WTC11 (cell line): ENCODE data around the gene ENDOV. TPM values are rescaled to one million over a fixed set of nuclear protein-coding genes. Genes with fewer than 3 reads are reported as not detected.

Source experiments
- ATAC-seq: fragments of 200-7000 bp; cut with Tn5 transposase; 2 replicates; pipeline ENCODE4 v1.10.0; 2021; ENCODE audit warnings: mild to moderate bottlenecking, moderate library complexity
- CTCF ChIA-PET: fragments of 300-600 bp; sonication (Branson Sonifier 250); formaldehyde crosslinking; loops from one replicate; lab custom pipeline; 2021; ENCODE audit warnings: antibody characterized with exemption; lab: Charles Lee
- POLR2A ChIA-PET: fragments of 350-600 bp; sonication (Branson Sonifier 250); formaldehyde crosslinking; loops from one replicate; lab custom pipeline; 2021; ENCODE audit warnings: antibody characterized with exemption; lab: Charles Lee
- DNase-seq: peaks from one replicate; pipeline ENCODE4 v3.0.0; 2021; ENCODE audit warnings: low spot score
- H3K27ac Mint-ChIP-seq: 2 replicates; pipeline ENCODE4 v1.8.0; 2021; ENCODE audit warnings: mixed read lengths
- H3K27me3 Mint-ChIP-seq: 2 replicates; pipeline ENCODE4 v1.8.0; 2021; ENCODE audit warnings: low read depth, mild to moderate bottlenecking, moderate library complexity, mixed read lengths
- H3K36me3 Mint-ChIP-seq: 2 replicates; pipeline ENCODE4 v1.8.0; 2021; ENCODE audit warnings: mixed read lengths
- H3K4me1 Mint-ChIP-seq: 2 replicates; pipeline ENCODE4 v1.8.0; 2022; ENCODE audit warnings: mixed read lengths
- H3K4me3 Mint-ChIP-seq: 2 replicates; pipeline ENCODE4 v1.8.0; 2021; ENCODE audit warnings: mild to moderate bottlenecking, moderate library complexity, mixed read lengths
- H3K9me3 Mint-ChIP-seq: 2 replicates; pipeline ENCODE4 v1.8.0; 2021; ENCODE audit warnings: mixed read lengths
- ERG ChIP-seq: fragments of 250-450 bp; sonication (Bioruptor Pico); IDR thresholded peaks from 2 replicates; pipeline ENCODE4 v1.8.0; 2021; ENCODE audit warnings: mild to moderate bottlenecking
- FOXP4 ChIP-seq: sonication (generic); formaldehyde crosslinking; IDR thresholded peaks from 2 replicates; pipeline ENCODE4 v1.8.0; 2022; ENCODE audit warnings: mild to moderate bottlenecking, missing genetic modification reagents
- MAX ChIP-seq: sonication (generic); formaldehyde crosslinking; IDR thresholded peaks from 2 replicates; pipeline ENCODE4 v1.8.0; 2022; ENCODE audit warnings: mild to moderate bottlenecking, missing genetic modification reagents
- PRDM15 ChIP-seq: sonication (generic); formaldehyde crosslinking; IDR thresholded peaks from 2 replicates; pipeline ENCODE4 v1.8.0; 2022; ENCODE audit warnings: missing genetic modification reagents
- PREB ChIP-seq: sonication (generic); formaldehyde crosslinking; IDR thresholded peaks from 2 replicates; pipeline ENCODE4 v1.8.1; 2022; ENCODE audit warnings: mild to moderate bottlenecking, missing genetic modification reagents, moderate library complexity, borderline replicate concordance
- SOX15 ChIP-seq: fragments of 250-450 bp; sonication (Bioruptor Pico); IDR thresholded peaks from 2 replicates; pipeline ENCODE4 v1.9.0; 2021; ENCODE audit warnings: mild to moderate bottlenecking
- STAT6 ChIP-seq: sonication (generic); formaldehyde crosslinking; conservative IDR thresholded peaks from 2 replicates; pipeline ENCODE4 v1.8.1; 2023; ENCODE audit warnings: mild to moderate bottlenecking, low read depth, missing genetic modification reagents, moderate library complexity
- ZBTB43 ChIP-seq: sonication (generic); formaldehyde crosslinking; IDR thresholded peaks from 2 replicates; pipeline ENCODE4 v1.8.1; 2023; ENCODE audit warnings: mild to moderate bottlenecking, missing genetic modification reagents
- ZMAT4 ChIP-seq: fragments of 250-450 bp; sonication (Bioruptor Pico); IDR thresholded peaks from 2 replicates; pipeline ENCODE4 v1.9.0; 2021; ENCODE audit warnings: mild to moderate bottlenecking
- ZNF671 ChIP-seq: fragments of 250-450 bp; sonication (Bioruptor Pico); IDR thresholded peaks from 2 replicates; pipeline ENCODE4 v1.8.0; 2021; ENCODE audit warnings: mild to moderate bottlenecking
- ZSCAN18 ChIP-seq: fragments of 250-450 bp; sonication (Bioruptor Pico); IDR thresholded peaks from 2 replicates; pipeline ENCODE4 v2.1.2; 2022; ENCODE audit warnings: mild to moderate bottlenecking, moderate library complexity
- total RNA-seq: library from RNA; stranded (reverse); gene quantifications from 3 replicates; pipeline ENCODE4 v1.2.3, GENCODE V29; 2021

ENDOV gene
- total RNA-seq, 1 experiment from 2014 or later = 25.2 TPM

GRCh38 chr17:80382956-80383355, 32.0 kb upstream of the ENDOV start:
- Mint-ChIP-seq H3K4me3 (no peak overlapping the region), H3K27ac (no peak overlapping the region), H3K9me3 (no peaks in the 10 kb centered on the region), H3K36me3 (peaks cover 62% of the 10 kb centered on the region), H3K27me3 (no peaks in the 10 kb centered on the region), H3K4me1 (no peaks in the 10 kb centered on the region)
- POLR2A ChIA-PET = no interaction called here
- ATAC-seq (no peak), DNase-seq (no peak)
- TF ChIP-seq STAT6 (CRISPR knock-in tag) (no peak), PRDM15 (no peak), ERG (CRISPR knock-in tag) (no peak), ZNF671 (CRISPR knock-in tag) (no peak), MAX (CRISPR knock-in tag) (no peak), FOXP4 (no peak), SOX15 (CRISPR knock-in tag) (no peak), ZSCAN18 (CRISPR knock-in tag) (no peak), ZMAT4 (CRISPR knock-in tag) (no peak), ZBTB43 (CRISPR knock-in tag) (no peak), PREB (no peak)
- CTCF ChIA-PET = interaction anchor here (1.1 kb wide), 1 partner anchor 129 kb away, joined by 3 read pairs; no protein-coding TSS in a partner anchor
